Liver (tissue), 9 donors: Measurements from ENCODE around the gene SKA3. TPM values are rescaled to one million over a fixed set of nuclear protein-coding genes. Genes with fewer than 3 reads are reported as not detected.
A peak's percentile ranks its signal among the peaks of the same experiment; 100 is the strongest.
"Not testable (repeated sequence)": the region's sequence is repeated elsewhere in the genome, so short reads cannot be mapped to it uniquely, and the experiment has no call there.

ENCODE experiments used
- DNase-seq: peaks from one replicate; pipeline ENCODE4 v3.0.0-alpha.2; 2017; ENCODE audit warnings: low spot score
- H3K27ac ChIP-seq, 2 donors: one replicate each; pipeline ENCODE4 v1.7.0; 2013; ENCODE audit warnings: inconsistent platforms in 2 of 2, low read length in 2 of 2, control low read depth in 1 of 2, low read depth in 1 of 2, mild to moderate bottlenecking in 1 of 2
- H3K27me3 ChIP-seq, 4 donors: one replicate each; pipeline versions ENCODE4 v1.6.1 to v1.7.0; 2013; ENCODE audit warnings: low read length in 3 of 4, inconsistent platforms in 1 of 4, mild to moderate bottlenecking in 1 of 4, moderate library complexity in 1 of 4; ENCODE audit not compliant: control insufficient read depth in 4 of 4, insufficient read depth in 4 of 4
- H3K36me3 ChIP-seq, 4 donors: one replicate each; pipeline versions ENCODE4 v1.6.1 to v1.7.0; 2013; ENCODE audit warnings: low read length in 3 of 4, mild to moderate bottlenecking in 3 of 4, low read depth in 1 of 4, moderate library complexity in 1 of 4; ENCODE audit not compliant: control insufficient read depth in 4 of 4, insufficient read depth in 3 of 4
- H3K4me1 ChIP-seq, 4 donors: one replicate each; pipeline versions ENCODE4 v1.6.1 to v1.7.0; 2013; ENCODE audit warnings: low read length in 3 of 4, mild to moderate bottlenecking in 3 of 4, moderate library complexity in 1 of 4; ENCODE audit not compliant: control insufficient read depth in 4 of 4, insufficient read depth in 4 of 4
- H3K4me3 ChIP-seq, 3 donors: one replicate each; pipeline versions ENCODE4 v1.6.1 to v1.7.0; 2013; ENCODE audit warnings: low read length in 3 of 3, control low read depth in 1 of 3, low read depth in 1 of 3, mild to moderate bottlenecking in 1 of 3
- H3K9ac ChIP-seq, 2 donors: one replicate each; pipeline ENCODE4 v1.7.0; 2013; ENCODE audit warnings: low read length in 2 of 2, mild to moderate bottlenecking in 2 of 2, moderate library complexity in 2 of 2, control low read depth in 1 of 2, low read depth in 1 of 2
- H3K9me3 ChIP-seq, 4 donors: one replicate each; pipeline versions ENCODE4 v1.6.1 to v1.7.0; 2013; ENCODE audit warnings: low read length in 3 of 4; ENCODE audit not compliant: control insufficient read depth in 4 of 4
- ATF3 ChIP-seq: IDR thresholded peaks from 2 replicates; pipeline ENCODE4 v1.6.1; 2016; ENCODE audit warnings: antibody characterized with exemption
- EGR1 ChIP-seq, 2 donors: IDR thresholded peaks; 2 replicates each; pipeline ENCODE4 v1.6.1; 2016 to 2018; ENCODE audit warnings: antibody characterized with exemption in 2 of 2, low read depth in 2 of 2
- FOXA1 ChIP-seq: IDR thresholded peaks from 2 replicates; pipeline ENCODE4 v1.6.1; 2016; ENCODE audit warnings: antibody characterized with exemption
- FOXA2 ChIP-seq: IDR thresholded peaks from 2 replicates; pipeline ENCODE4 v1.6.1; 2016; ENCODE audit warnings: antibody characterized with exemption
- GABPA ChIP-seq, 2 donors: IDR thresholded peaks in 1 of 2; conservative IDR thresholded peaks in 1 of 2; 2 replicates each; pipeline ENCODE4 v1.6.1; 2016; ENCODE audit warnings: antibody characterized with exemption in 2 of 2, mild to moderate bottlenecking in 1 of 2, moderate library complexity in 1 of 2
- JUND ChIP-seq, 2 donors: IDR thresholded peaks; 2 replicates each; pipeline ENCODE4 v1.6.1; 2016; ENCODE audit warnings: antibody characterized with exemption in 2 of 2
- NR2F2 ChIP-seq: IDR thresholded peaks from 2 replicates; pipeline ENCODE4 v1.6.1; 2016; ENCODE audit warnings: antibody characterized with exemption
- RAD21 ChIP-seq, 2 donors: IDR thresholded peaks; 2 replicates each; pipeline ENCODE4 v1.6.1; 2016; ENCODE audit warnings: antibody characterized with exemption in 2 of 2, mild to moderate bottlenecking in 2 of 2
- SP1 ChIP-seq: IDR thresholded peaks from 2 replicates; pipeline ENCODE4 v1.6.1; 2018; ENCODE audit warnings: antibody characterized with exemption, mild to moderate bottlenecking
- ZBTB33 ChIP-seq: IDR thresholded peaks from 2 replicates; pipeline ENCODE4 v1.6.1; 2016; ENCODE audit warnings: antibody characterized with exemption
- WGBS: extraction: QIAGEN DNeasy Blood & Tissue Kit; methylation state at CpG from one replicate; pipeline ENCODE4 v1.1.7; 2013; 5-methylcytosine and 5-hydroxymethylcytosine counted together
- polyA plus RNA-seq, 2 donors: library from polyadenylated mRNA; stranded (reverse) in 1 of 2; unstranded in 1 of 2; fragments of 200-250 nt in 1 of 2; fragments of >200 nt in 1 of 2; fragmentation: Nextera tagmentation in 1 of 2; extraction: Ambion mirVana in 1 of 2; gene quantifications; one replicate each; pipeline versions ENCODE4 v1.2.1 to v1.2.3, GENCODE V29; 2013 to 2015
- total RNA-seq, 2 donors: library from RNA; depleted of rRNA; stranded (reverse); fragments of >200 nt; gene quantifications; one replicate each; pipeline ENCODE4 v1.2.3, GENCODE V29; 2014
- donor health status: healthy.
- donor health status: healthy.
- donor health status: healthy.
- donor health status: healthy.
- donor health status: healthy.

Gene SKA3
- total and polyA plus RNA-seq, 4 donors, result under 0.01 to 4.9 (median 0.52) TPM

DNA sequence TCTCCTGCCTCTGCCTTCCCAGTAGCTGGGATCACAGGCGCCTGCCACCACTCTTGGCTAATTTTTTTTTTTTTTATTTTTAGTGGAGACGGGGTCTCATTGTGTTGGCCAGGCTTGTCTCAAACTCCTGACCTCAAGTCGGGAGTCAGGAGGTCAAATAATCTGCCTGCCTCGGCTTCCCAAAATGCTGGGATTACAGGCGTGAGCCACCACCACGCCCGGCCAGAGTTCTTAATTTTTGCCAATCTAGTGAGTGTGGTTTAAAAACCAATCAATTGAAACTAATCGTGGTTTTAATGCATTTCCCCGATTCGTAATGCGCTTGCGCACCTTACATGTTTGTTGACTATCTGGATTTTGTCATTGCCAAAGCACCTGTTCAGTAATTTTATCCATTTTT lies 37.0 kb downstream of the SKA3 start:
- H3K27ac ChIP-seq, result peak overlapping the region in 1 of 2 donors; percentile 93
- WGBS, result 84% methylated on average over 12 of the region's 12 CpGs
- no peak for DNase-seq

GRCh38 chr13:21138561-21138960 lies 37.8 kb downstream of the SKA3 start:
- DNase-seq, result no peak
- no peaks in the 10 kb centered on the region for H3K27me3 ChIP-seq
- H3K9me3 ChIP-seq, result no peaks in the 10 kb centered on the region
- H3K4me1 ChIP-seq, result peaks cover 8 to 20% (median 15%) of the 10 kb centered on the region in 4 donors
- H3K4me3 ChIP-seq, result no peak overlapping the region
- H3K36me3 ChIP-seq, result peaks cover 0 to 4% (median 2%) of the 10 kb centered on the region in 4 donors
- WGBS, result 34% methylated on average over 1 of the region's 1 CpG
- no peak overlapping the region for H3K27ac ChIP-seq
- no peak overlapping the region for H3K9ac ChIP-seq
- TF ChIP-seq GABPA (IDR thresholded peaks at IDR 0.05 in 1 of 2, conservative IDR thresholded peaks at IDR 0.05 in 1 of 2) (no peak), JUND (IDR thresholded peaks at IDR 0.05) (no peak), SP1 (no peak), RAD21 (IDR thresholded peaks at IDR 0.05) (no peak)

More for the DNA sequence above, 37.0 kb downstream of the SKA3 start:
- peak overlapping the region; percentile 68 to 96 (median 83) for H3K4me3 ChIP-seq
- peaks cover 8 to 20% (median 15%) of the 10 kb centered on the region in 4 donors for H3K4me1 ChIP-seq
- no peak overlapping the region for H3K9ac ChIP-seq
- H3K9me3 ChIP-seq, result no peaks in the 10 kb centered on the region
- TF ChIP-seq NR2F2 (no peak), EGR1 (IDR thresholded peaks at IDR 0.05; ENCODE audit: low read depth in 2 of 2) (no peak), ATF3 (no peak), FOXA2 (no peak)
- no peaks in the 10 kb centered on the region for H3K27me3 ChIP-seq
- H3K36me3 ChIP-seq, result peaks cover 0 to 6% (median 3%) of the 10 kb centered on the region in 4 donors

DNA sequence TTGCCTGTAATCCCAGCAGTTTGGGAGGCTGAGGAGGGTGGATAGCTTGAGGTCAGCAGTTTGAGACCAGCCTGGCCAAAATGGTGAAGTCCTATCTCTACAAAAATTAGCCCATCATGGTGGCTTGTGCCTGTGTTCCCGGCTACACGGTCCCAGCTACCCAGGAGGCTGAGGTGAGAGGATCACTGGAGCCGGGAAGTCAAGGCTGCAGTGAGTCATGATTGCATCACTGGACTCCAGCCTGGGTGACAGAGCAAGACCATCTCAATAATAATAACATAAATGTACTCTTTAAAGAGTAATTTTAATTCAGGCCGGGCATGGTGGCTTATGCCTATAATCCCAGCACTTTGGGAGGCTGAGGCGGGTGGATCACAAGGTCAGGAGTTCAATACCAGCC lies 38.7 kb downstream of the SKA3 start:
- DNase-seq, result no peak
- Histone ChIP-seq H3K27ac (no peak overlapping the region), H3K4me1 (peaks cover 7 to 16% (median 11%) of the 10 kb centered on the region in 4 donors), H3K9me3 (no peaks in the 10 kb centered on the region), H3K4me3 (no peak overlapping the region), H3K27me3 (no peaks in the 10 kb centered on the region), H3K36me3 (peaks cover 0 to under 1% (median 0%) of the 10 kb centered on the region in 4 donors), H3K9ac (no peak overlapping the region)
- no peak for TF ChIP-seq ZBTB33
- no peak for TF ChIP-seq FOXA2
- TF ChIP-seq GABPA (IDR thresholded peaks at IDR 0.05 in 1 of 2, conservative IDR thresholded peaks at IDR 0.05 in 1 of 2), result no peak
- no peak for TF ChIP-seq RAD21 (IDR thresholded peaks at IDR 0.05)
- no peak for TF ChIP-seq NR2F2
- TF ChIP-seq JUND (IDR thresholded peaks at IDR 0.05), result no peak
- TF ChIP-seq FOXA1, result no peak
- no peak for TF ChIP-seq ATF3
- WGBS, result 86% methylated on average over 5 of the region's 5 CpGs

GRCh38 chr13:21135833-21136232 lies 40.5 kb downstream of the SKA3 start:
- H3K4me3 ChIP-seq, H3K27me3 ChIP-seq, H3K36me3 ChIP-seq, H3K9me3 ChIP-seq, H3K9ac ChIP-seq, H3K27ac ChIP-seq, H3K4me1 ChIP-seq, DNase-seq: not testable (repeated sequence)
- WGBS, result 81% methylated on average over 6 of the region's 6 CpGs
